ENCODE results near the gene TNIK.

- TF ChIP-seq POLR2A (IDR thresholded peaks at IDR 0.05; ENCODE audit: low read depth, low read length), result no peak
- no peak for TF ChIP-seq POLR2AphosphoS5 (IDR thresholded peaks at IDR 0.05; ENCODE audit: low read depth, low read length)
These were observed 415.1 kb downstream of the TNIK start for GRCh38 chr3:171044835-171045793.

Measured in GM12891 (cell line).